Mammary epithelial cell (primary cell): ENCODE results near the gene LRMDA.

Source experiments
- CTCF ChIP-seq, 2 donors: IDR thresholded peaks in 1 of 2; conservative IDR thresholded peaks in 1 of 2; 2 replicates each; pipeline ENCODE4 v1.5.1; 2011 to 2012; ENCODE audit warnings: inconsistent platforms in 2 of 2, low read length in 2 of 2, mild to moderate bottlenecking in 2 of 2, control low read depth in 1 of 2, low read depth in 1 of 2; ENCODE audit not compliant: insufficient read depth in 1 of 2; ENCODE audit errors: extremely low read depth in 1 of 2
- EZH2 ChIP-seq: IDR thresholded peaks from 2 replicates; pipeline ENCODE4 v1.6.1; 2012; ENCODE audit warnings: low read length, inconsistent platforms, borderline replicate concordance

GRCh38 chr10:75815066-75815465 lies 383.6 kb downstream of the LRMDA start:
- TF ChIP-seq CTCF (conservative IDR thresholded peaks at IDR 0.05 in 1 of 2, IDR thresholded peaks at IDR 0.05 in 1 of 2; ENCODE audit: extremely low read depth in 1 of 2, insufficient read depth in 1 of 2, low read depth in 1 of 2, low read length in 2 of 2), result no peak
- TF ChIP-seq EZH2, result no peak
